Activated CD4-positive, alpha-beta T cell treated with anti-CD3 and anti-CD28 coated beads, Interleukin-2, amount 10 ng/mL, durations not matched to agents 7 days and 5 days (primary cell): ENCODE results near the gene IKZF4. TPM values are rescaled to one million over a fixed set of nuclear protein-coding genes. Genes with fewer than 3 reads are reported as not detected.
"Not testable (repeated sequence)": the region's sequence is repeated elsewhere in the genome, so short reads cannot be mapped to it uniquely, and the experiment has no call there.

Source experiments
- CTCF ChIA-PET: fragments of 350-600 bp; sonication (Branson Sonifier 250); formaldehyde crosslinking; loops from one replicate; lab custom pipeline; 2021; ENCODE audit warnings: antibody characterized with exemption; lab: Charles Lee
- POLR2A ChIA-PET: fragments of 350-600 bp; sonication (Branson Sonifier 250); formaldehyde crosslinking; loops from one replicate; lab custom pipeline; 2021; ENCODE audit warnings: antibody characterized with exemption; lab: Charles Lee
- DNase-seq: peaks from one replicate; pipeline ENCODE4 v3.0.0-alpha.2; 2020
- H3K27ac Mint-ChIP-seq: one replicate; pipeline ENCODE4 v1.8.0; 2021; ENCODE audit warnings: mild to moderate bottlenecking, moderate library complexity, mixed read lengths
- H3K27me3 Mint-ChIP-seq: one replicate; pipeline ENCODE4 v1.8.0; 2021; ENCODE audit warnings: mixed read lengths
- H3K36me3 Mint-ChIP-seq: one replicate; pipeline ENCODE4 v1.8.0; 2021; ENCODE audit warnings: low read depth, mixed read lengths
- H3K4me1 Mint-ChIP-seq: one replicate; pipeline ENCODE4 v1.8.0; 2021; ENCODE audit warnings: mixed read lengths
- H3K4me3 Mint-ChIP-seq: one replicate; pipeline ENCODE4 v1.8.0; 2021; ENCODE audit warnings: mild to moderate bottlenecking, moderate library complexity, mixed read lengths
- H3K9me3 Mint-ChIP-seq: one replicate; pipeline ENCODE4 v1.8.0; 2021; ENCODE audit warnings: mixed read lengths
- total RNA-seq, 2 experiments: library from RNA; stranded (reverse); gene quantifications; one replicate each; pipeline ENCODE4 v1.2.3, GENCODE V29; 2021

IKZF4 gene
- total RNA-seq, 2 experiments from 2014 or later, result 15.7 to 17.4 TPM

DNA sequence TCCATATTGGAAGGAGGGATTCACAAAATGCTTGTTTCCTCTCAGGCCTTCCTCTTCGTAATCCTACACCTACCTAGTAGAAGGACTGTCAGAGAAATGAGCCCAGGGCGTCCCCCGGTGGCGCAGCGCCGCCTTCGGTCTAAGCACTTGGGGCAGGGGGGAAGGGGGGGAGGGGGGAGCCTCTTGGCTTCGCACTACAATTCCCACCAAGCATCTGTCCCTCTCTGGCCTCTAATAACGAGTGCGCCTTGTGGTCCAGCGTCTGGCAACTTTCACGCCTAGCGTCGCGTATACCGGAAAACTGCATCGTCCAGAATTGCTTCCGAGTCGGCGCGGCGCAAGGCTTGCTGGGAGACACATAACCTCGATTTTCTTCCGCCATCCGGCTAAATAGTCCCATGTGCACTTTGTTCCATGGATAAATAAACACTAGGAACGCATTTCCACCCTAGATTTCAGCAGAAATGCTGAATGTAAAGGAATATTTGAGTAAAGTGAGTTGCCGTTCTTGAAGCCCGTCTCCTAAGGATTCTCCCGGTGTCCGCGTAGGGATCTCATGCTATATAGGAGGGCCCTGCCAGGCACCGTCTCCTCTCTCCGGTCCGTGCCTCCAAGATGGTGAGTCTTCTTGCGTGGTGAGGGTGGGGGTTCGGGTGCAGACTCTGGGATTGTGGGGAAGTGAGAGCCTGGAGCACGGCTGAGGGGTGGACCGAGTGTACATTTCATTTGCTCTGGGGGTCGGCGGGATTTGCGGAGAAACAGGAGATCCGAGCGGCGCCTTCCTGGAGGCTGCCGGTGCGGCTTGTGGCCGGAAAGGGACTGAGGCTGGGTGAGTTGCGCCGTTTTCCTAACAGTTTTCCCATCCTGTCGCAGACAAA lies 20.9 kb downstream of the IKZF4 start, which contains the start of gene RPS26:
Gene RPS26, plus strand, starts transcription at position 367 of the 878 bp plus-strand sequence. Its CDS starts 249 bp downstream, at position 616.
- Mint-ChIP-seq H3K27ac (peak within 1 kb of the TSS; percentile 99), H3K4me1 (peaks cover 57% of the 10 kb centered on the region), H3K4me3 (peak within 1 kb of the TSS; percentile 100), H3K36me3 (peaks cover 38% of the 10 kb centered on the region), H3K27me3 (no peaks in the 10 kb centered on the region), H3K9me3 (no peaks in the 10 kb centered on the region)
- CTCF ChIA-PET, result interaction anchor here (1.2 to 1.6 kb wide), 2 partner anchors 9 to 44 kb away, joined by 4 read pairs; partner anchors contain the start of gene SUOX
- POLR2A ChIA-PET, result no interaction called here
- peak; percentile 97 for DNase-seq

DNA sequence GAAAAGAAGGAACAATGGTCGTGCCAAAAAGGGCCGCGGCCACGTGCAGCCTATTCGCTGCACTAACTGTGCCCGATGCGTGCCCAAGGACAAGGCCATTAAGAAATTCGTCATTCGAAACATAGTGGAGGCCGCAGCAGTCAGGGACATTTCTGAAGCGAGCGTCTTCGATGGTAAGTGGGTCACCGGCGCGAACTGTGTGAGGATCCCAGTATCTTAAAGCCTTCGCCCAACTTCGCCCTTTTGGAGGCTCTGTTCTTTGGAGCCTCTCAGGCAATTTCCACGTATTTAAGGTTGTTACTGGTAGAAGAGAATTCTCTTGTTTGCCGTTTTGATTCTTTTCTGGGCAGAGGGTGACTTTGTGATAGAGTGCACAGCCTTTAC lies 21.6 kb downstream of the IKZF4 start:
- H3K27me3 Mint-ChIP-seq, POLR2A ChIA-PET, H3K9me3 Mint-ChIP-seq, DNase-seq, CTCF ChIA-PET: not testable (repeated sequence)
- Mint-ChIP-seq H3K4me1 (peaks cover 59% of the 10 kb centered on the region), H3K27ac (peak overlapping the region; percentile 99), H3K36me3 (peaks cover 40% of the 10 kb centered on the region), H3K4me3 (peak overlapping the region; percentile 100)

DNA sequence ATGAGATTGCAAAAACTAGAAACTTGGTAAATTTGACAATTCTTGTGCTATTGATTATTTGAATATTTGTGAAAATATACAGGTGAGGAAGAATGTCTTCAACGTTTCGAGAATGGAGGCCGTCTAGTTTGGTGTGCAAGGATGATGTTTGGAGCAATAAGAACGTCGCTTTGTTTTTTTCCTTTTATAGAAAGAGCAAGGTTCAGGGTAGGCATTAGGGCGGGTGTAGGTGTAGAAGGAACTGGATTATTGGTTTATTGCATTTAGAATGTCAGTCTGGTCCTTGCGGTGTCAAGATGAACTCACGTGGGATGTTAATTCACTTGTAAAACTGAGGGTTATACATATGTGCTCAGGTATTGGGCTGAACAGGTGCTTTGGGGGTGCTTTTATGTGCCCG lies 22.0 kb downstream of the IKZF4 start:
- POLR2A ChIA-PET, result no interaction called here
- Mint-ChIP-seq H3K27ac (peak overlapping the region; percentile 99), H3K4me3 (peak overlapping the region; percentile 100), H3K9me3 (no peaks in the 10 kb centered on the region), H3K27me3 (no peaks in the 10 kb centered on the region), H3K36me3 (peaks cover 36% of the 10 kb centered on the region), H3K4me1 (peaks cover 56% of the 10 kb centered on the region)
- no peak for DNase-seq
- CTCF ChIA-PET, result no interaction called here

DNA sequence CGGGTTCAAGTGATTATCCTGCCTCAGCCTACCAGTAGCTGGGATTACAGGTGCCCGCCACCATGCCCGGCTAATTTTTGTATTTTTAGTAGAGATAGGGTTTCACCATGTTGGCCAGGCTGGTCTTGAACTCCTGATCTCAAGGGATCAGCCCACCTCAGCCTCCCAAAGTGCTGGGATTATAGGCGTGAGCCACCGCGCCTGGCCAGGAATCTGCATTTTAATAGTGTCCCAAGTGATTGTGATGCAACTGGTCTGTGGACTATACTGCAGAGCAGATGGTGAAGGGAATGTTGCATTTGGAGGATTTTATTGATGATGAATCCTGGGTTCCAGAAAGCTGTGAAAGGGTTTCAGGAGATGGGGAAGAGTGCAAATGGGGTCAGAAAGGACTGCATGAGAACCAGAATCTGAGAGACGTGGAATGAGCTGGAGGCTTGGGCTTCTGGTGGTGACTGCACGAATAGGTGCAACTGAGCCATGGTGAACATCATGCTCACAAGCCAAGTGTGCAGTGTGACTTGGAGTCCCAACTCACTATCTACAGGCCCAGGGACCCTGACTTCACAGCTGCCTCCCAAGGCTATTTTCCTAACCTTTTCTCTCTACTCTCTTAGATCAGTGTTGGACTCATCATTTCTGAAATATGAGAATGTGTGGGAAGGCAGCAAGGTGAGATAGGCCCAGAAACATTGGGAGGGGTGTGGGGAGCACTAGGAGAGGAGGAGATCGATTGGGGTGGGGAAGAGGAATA lies 25.4 kb downstream of the IKZF4 start:
- ChIA-PET POLR2A (no interaction called here), CTCF (interaction anchor here (1.2 to 3.9 kb wide), 11 partner anchors 17 to 307 kb away, joined by 3 to 16 read pairs (median 6); partner anchors contain the start of genes DGKA, ESYT1, PA2G4 and RAB5B)
- peaks cover 31% of the 10 kb centered on the region for H3K36me3 Mint-ChIP-seq
- H3K27me3 Mint-ChIP-seq, result no peaks in the 10 kb centered on the region
- H3K9me3 Mint-ChIP-seq, result no peaks in the 10 kb centered on the region
- DNase-seq, result no peak
- H3K27ac Mint-ChIP-seq, result peak overlapping the region; percentile 66
- H3K4me1 Mint-ChIP-seq, result peaks cover 32% of the 10 kb centered on the region
- H3K4me3 Mint-ChIP-seq, result no peak overlapping the region

DNA sequence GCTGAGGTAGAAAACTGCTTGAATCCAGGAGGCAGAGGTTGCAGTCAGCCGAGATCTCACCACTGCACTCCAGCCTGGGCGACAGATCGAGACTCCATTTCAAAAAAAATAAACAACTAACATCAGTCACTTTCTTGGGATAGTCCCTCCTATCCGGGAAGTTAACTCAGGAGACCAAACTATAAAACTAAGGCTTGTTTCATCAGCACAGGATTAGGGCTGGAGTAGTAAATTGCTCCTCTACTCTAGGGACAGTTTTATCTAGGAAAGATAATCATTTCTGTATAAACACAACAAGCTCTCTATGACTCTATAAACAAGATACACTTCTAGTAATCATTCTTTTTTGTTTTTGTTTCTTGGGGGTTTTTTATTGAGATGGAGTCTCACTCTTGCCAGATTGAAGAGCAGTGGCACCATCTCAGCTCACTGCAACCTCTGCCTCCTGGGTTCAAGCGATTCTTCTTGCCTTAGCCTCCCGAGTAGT lies 32.6 kb downstream of the IKZF4 start:
- ChIA-PET CTCF (interaction anchor here (0.6 to 1.1 kb wide), 3 partner anchors 8 to 96 kb away, joined by 4 to 5 read pairs (median 5); no protein-coding TSS in a partner anchor), POLR2A (interaction anchor here (0.6 to 0.7 kb wide), 2 partner anchors 43 to 319 kb away, joined by 3 to 16 read pairs; no protein-coding TSS in a partner anchor)
- Mint-ChIP-seq H3K27me3 (peaks cover 3% of the 10 kb centered on the region), H3K9me3 (peaks cover 7% of the 10 kb centered on the region), H3K36me3 (no peaks in the 10 kb centered on the region), H3K4me1 (peaks cover 9% of the 10 kb centered on the region), H3K27ac (no peak overlapping the region), H3K4me3 (no peak overlapping the region)
- DNase-seq, result no peak

DNA sequence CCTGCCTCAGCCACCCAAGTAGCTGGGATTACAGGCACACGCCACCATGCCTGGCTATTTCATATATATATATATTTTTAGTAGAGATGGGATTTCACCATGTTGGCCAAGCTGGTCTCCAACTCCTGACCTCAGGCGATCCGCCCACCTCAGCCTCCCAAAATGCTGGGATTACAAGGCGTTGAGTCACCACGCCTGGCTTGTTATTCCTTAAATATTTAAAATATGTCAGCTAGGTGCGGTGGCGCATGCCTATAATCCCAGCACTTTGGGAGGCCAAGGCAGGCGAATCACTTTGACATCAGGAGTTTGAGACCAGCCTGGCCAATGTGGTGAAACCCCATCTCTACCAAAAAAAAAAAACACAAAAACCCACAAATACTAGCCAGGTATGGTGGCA lies 39.1 kb downstream of the IKZF4 start:
- H3K27ac Mint-ChIP-seq, H3K36me3 Mint-ChIP-seq, H3K9me3 Mint-ChIP-seq, H3K4me3 Mint-ChIP-seq, POLR2A ChIA-PET, DNase-seq: not testable (repeated sequence)
- Mint-ChIP-seq H3K4me1 (peaks cover 12% of the 10 kb centered on the region), H3K27me3 (peaks cover 16% of the 10 kb centered on the region)
- CTCF ChIA-PET, result interaction anchor here (1.1 kb wide), 1 partner anchor 64 kb away, joined by 7 read pairs; no protein-coding TSS in a partner anchor

DNA sequence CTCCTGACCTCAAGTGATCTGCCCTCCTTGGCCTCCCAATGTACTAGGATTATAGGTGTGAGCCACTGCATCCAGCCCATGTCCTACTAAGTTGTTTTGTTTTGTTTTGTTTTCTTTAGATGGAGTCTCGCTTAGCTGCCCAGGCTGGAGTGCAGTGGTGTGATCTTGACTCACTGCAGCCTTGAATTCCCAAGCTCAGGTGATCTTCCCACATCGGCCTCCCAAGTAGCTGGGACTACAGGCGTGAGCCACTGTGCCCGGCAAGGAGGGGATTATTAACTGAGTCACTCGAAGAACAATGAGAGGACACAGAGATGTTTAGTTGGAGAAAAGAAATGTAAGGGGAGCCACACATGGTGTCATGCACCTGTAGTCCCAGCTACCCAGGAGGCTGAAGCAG lies 41.1 kb downstream of the IKZF4 start:
- peaks cover 3% of the 10 kb centered on the region for H3K9me3 Mint-ChIP-seq
- no peak for DNase-seq
- peaks cover 2% of the 10 kb centered on the region for H3K4me1 Mint-ChIP-seq
- ChIA-PET POLR2A (no interaction called here), CTCF (interaction anchor here (1.1 kb wide), 1 partner anchor 12 kb away, joined by 4 read pairs; no protein-coding TSS in a partner anchor)
- no peaks in the 10 kb centered on the region for H3K36me3 Mint-ChIP-seq
- no peak overlapping the region for H3K4me3 Mint-ChIP-seq
- peaks cover 16% of the 10 kb centered on the region for H3K27me3 Mint-ChIP-seq
- H3K27ac Mint-ChIP-seq, result no peak overlapping the region

DNA sequence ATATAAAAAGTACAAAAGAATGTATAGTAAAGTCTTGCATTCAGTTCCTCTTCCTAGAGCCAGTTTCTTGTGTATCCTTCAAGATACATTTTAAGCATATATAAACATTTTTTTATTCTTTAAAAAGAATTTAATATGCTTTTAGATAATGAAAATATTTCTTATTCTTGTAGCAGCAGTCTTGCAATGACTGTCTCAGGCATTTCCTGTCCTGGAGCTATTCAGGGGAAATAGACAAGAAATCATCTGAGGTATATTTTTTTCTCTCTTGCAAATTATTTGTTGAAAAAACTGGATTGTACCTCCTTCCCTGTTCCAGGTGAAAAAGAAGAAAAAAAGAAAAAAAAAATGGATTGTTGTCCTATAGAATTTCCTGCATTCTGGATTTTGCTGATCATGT lies 42.2 kb downstream of the IKZF4 start:
- Mint-ChIP-seq H3K27me3 (peaks cover 16% of the 10 kb centered on the region), H3K9me3 (peaks cover 3% of the 10 kb centered on the region), H3K4me3 (no peak overlapping the region), H3K36me3 (no peaks in the 10 kb centered on the region), H3K4me1 (peaks cover 2% of the 10 kb centered on the region), H3K27ac (no peak overlapping the region)
- no peak for DNase-seq
- CTCF ChIA-PET, result no interaction called here
- POLR2A ChIA-PET, result no interaction called here

DNA sequence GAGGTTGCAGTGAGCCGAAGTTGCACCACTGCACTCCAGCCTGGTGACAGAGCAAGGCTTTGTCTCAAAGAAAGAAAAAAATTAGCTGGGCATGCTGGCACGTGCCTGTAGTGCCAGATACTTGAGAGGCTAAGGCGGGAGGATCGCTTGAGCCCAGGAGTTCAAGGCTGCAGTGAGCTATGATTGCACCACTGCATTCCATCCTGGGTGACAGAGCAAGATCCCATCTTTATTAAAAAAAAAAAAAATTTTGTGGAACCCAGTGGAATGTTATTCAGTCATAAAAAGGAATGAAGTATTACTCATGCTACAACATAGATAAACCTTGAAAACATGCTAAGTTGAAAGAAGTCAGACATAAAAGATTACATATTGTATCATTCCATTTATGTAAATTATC lies 50.8 kb downstream of the IKZF4 start:
- POLR2A ChIA-PET, result no interaction called here
- CTCF ChIA-PET, result interaction anchor here (0.6 to 1.2 kb wide), 2 partner anchors 14 to 506 kb away, joined by 3 read pairs; no protein-coding TSS in a partner anchor
- Mint-ChIP-seq H3K27me3 (no peaks in the 10 kb centered on the region), H3K9me3 (no peaks in the 10 kb centered on the region), H3K4me3 (no peak overlapping the region), H3K36me3 (no peaks in the 10 kb centered on the region), H3K4me1 (peaks cover 2% of the 10 kb centered on the region), H3K27ac (no peak overlapping the region)
- DNase-seq, result no peak

DNA sequence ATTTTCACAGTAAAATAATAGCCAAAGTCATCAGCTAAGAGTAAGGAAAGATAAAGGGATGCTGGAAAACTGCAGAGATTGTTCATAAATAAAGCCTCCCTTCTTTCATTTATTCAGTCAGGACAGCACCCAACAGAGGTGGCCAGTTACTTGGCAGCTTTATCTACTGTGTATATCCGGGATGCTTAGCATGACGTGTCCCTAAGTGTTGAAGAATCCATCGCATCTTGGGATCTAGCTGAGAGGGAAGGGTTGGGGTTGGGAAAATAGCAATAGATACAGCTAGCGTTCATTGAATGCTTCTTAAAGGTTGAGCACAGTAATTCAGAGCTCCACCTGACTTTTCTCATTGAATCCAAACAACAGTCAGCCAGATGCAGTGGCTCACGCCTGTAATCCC lies 53.6 kb downstream of the IKZF4 start:
- POLR2A ChIA-PET, result no interaction called here
- DNase-seq, result no peak
- CTCF ChIA-PET, result interaction anchor here (0.8 to 2.3 kb wide), 5 partner anchors 9 to 74 kb away, joined by 3 to 7 read pairs (median 4); no protein-coding TSS in a partner anchor
- no peak overlapping the region for H3K4me3 Mint-ChIP-seq
- peaks cover 5% of the 10 kb centered on the region for H3K27me3 Mint-ChIP-seq
- H3K4me1 Mint-ChIP-seq, result peaks cover 5% of the 10 kb centered on the region
- H3K27ac Mint-ChIP-seq, result no peak overlapping the region
- H3K36me3 Mint-ChIP-seq, result no peaks in the 10 kb centered on the region
- H3K9me3 Mint-ChIP-seq, result no peaks in the 10 kb centered on the region

DNA sequence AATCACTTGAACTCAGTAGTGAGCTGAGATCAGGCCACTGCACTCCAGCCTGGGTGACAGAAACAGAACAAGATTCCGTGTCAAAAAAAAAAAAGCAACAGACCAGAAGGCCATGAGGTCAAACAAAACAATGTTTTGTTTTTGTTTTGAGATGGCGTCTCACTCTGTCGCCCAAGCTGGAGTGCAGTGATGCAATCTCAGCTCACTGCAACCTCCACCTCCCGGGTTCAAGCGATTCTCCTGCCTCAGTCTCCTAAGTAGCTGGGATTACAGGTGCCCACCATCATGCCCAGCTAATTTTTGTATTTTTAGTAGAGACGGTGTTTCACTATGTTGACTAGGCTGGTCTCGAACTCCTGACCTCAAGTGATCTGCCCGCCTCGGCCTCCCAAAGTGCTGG lies 57.1 kb downstream of the IKZF4 start:
- CTCF ChIA-PET, result interaction anchor here (0.7 to 1.7 kb wide), 3 partner anchors 31 to 340 kb away, joined by 3 to 4 read pairs (median 4); no protein-coding TSS in a partner anchor
- H3K9me3 Mint-ChIP-seq, DNase-seq, POLR2A ChIA-PET, H3K27ac Mint-ChIP-seq, H3K36me3 Mint-ChIP-seq, H3K4me3 Mint-ChIP-seq: not testable (repeated sequence)
- peaks cover 17% of the 10 kb centered on the region for H3K4me1 Mint-ChIP-seq
- H3K27me3 Mint-ChIP-seq, result peaks cover 25% of the 10 kb centered on the region

DNA sequence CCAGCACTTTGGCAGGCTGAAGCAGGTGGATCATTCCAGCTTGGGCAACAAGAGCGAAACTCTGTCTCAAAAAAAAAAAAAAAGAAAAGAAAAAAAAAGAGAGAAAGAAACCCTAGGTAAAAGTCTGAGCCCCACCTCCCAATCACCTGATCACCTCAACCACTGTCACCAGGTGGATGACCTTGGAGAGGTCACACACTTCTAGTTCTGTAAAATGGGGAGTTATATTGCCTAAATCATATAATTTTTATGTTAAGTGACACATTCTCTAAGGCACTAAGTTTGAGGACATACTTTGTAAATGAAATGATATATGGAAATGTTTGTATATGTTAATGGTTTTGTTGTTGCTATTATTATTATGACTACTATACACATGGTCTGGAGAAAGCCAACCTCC lies 57.6 kb downstream of the IKZF4 start:
- Mint-ChIP-seq H3K4me3 (peak overlapping the region; percentile 51), H3K9me3 (no peaks in the 10 kb centered on the region), H3K27me3 (peaks cover 26% of the 10 kb centered on the region), H3K36me3 (no peaks in the 10 kb centered on the region), H3K4me1 (peaks cover 17% of the 10 kb centered on the region), H3K27ac (no peak overlapping the region)
- DNase-seq, result no peak
- ChIA-PET POLR2A (no interaction called here), CTCF (interaction anchor here (0.7 kb wide), 1 partner anchor 38 kb away, joined by 4 read pairs; no protein-coding TSS in a partner anchor)
